ENCODE measurements around the gene ATG3.
"Not testable (repeated sequence)": the region's sequence is repeated elsewhere in the genome, so short reads cannot be mapped to it uniquely, and the experiment has no call there.

The ATG3 gene

DNA sequence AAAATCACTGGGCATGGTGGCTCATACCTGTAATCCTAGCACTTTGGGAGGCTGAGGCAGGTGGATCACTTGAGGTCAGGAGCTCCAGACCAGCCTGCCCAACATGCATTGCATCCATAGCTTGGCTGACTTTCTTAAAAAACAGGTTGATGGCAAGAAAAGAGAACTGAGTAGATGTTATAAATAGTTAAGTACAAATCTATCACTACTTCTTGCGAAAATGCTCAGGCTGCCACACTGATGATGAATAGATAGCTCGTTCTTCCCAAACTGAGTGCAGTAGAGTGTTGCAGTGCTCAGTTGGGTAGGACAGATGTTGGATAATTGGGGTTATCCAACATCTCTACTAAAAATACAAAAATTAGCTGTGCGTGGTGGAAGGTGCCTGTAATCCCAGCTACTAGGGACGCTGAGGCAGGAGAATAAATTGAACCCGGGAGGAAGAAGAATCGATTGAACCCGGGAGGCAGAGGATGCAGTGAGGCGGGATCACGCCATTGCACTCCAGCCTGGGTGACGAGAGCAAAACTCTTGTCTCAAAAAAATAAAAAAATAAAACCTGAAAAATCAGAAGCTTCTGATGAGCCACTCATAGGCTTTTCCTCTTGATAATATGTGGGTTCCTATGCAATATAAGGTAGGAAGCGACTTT lies 63.7 kb downstream of the ATG3 start:
- DNase-seq = no peak

GRCh38 chr3:112496366-112497067 lies 65.2 kb downstream of the ATG3 start:
- DNase-seq = no peak

DNA sequence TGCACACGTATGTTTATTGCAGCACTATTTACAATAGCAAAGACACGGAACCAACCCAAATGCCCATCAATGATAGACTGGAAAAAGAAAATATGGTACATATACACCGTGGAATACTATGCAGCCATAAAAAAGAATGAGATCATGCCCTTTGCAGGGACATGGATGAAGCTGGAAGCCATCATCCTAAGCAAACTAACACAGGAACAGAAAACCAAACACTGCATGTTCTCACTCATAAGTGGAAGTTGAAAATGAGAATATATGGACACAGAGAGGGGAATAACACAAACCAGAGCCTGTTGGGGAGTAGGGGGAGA lies 67.4 kb downstream of the ATG3 start:
- DNase-seq = not testable (repeated sequence)

GRCh38 chr3:112492124-112492523 lies 69.6 kb downstream of the ATG3 start:
- no peak for DNase-seq

- no peak for DNase-seq
These were observed 70.4 kb downstream of the ATG3 start for GRCh38 chr3:112491373-112491772.

DNA sequence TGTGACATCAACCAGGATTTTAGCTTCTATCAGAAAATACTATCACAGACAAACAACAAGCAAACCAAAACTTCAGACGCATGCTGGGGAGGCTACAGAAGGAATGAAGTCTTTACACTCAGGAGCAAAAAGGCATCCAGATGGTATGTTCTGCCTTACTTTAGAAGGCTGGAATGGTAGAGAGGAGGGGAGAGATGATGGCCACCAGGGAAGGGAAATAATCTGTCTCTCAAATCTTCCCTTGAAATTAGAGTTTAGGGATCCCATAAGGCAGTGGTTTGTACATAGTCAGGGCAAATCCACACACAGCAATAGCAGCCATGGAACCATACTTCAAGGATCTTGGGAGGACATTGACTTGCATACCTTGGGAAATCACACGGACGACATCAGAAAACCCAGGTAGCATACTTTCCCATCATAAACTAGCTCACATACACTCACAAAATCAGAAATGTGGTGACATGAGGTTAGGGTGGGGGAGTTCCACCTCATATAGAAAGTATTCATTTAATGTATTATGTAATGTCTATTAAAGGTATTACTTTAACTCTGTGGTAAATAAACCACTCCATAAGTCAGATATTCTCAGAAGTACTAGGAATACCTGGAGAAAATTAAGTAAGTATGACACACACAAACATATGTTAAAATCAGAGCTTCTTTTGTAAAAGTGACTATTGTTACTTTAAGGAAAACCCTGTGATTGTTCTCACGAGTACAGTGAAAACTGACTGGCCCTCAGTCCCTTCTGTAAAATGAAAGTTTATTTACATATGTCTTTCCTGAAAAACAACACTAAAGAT lies 71.9 kb downstream of the ATG3 start:
- DNase-seq = no peak

DNA sequence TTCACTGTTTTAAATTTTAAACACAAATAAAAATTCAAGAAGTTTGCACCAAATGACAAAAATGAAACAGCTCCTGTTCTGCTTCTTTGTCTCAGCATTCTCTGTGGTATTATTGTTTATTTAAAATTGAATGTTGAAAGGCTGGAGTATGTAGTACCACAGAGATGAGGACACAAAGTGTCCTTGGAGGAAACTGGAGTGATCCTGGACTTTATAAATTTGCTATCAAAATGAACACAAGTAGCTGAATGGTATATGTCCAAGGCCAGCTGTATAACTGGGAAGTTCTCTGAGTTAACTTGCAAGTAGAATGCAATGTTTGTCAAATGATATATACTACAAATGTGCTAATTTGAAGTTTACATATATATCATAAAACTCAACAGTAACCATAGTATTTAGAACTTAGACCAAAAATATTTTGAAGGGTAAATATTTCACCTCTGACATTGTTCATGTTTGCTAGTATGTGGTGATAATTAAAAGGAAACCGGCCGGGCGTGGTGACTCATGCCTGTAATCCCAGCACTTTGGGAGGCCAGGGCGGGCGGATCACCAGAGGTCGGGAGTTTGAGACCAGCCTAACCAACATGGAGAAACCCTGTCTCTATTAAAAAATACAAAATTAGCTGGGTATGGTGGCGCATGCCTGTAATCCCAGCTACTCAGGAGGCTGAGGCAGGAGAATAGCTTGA lies 74.8 kb downstream of the ATG3 start:
- DNase-seq = no peak

- no peak for DNase-seq
These were observed 77.4 kb downstream of the ATG3 start for GRCh38 chr3:112484352-112484751.

GRCh38 chr3:112482675-112483074 lies 79.1 kb downstream of the ATG3 start:
- DNase-seq = no peak
